Erythroblast (primary cell): ENCODE results near the gene FANK1.
"Not testable (repeated sequence)": the region's sequence is repeated elsewhere in the genome, so short reads cannot be mapped to it uniquely, and the experiment has no call there.

Experiments used
- GATA1 ChIP-seq: IDR thresholded peaks from 2 replicates; pipeline ENCODE4 v1.6.1; 2011; ENCODE audit warnings: low read depth, mild to moderate bottlenecking, control low read depth, low read length, moderate library complexity
- POLR2A ChIP-seq: IDR thresholded peaks from 2 replicates; pipeline ENCODE4 v1.6.1; 2011; ENCODE audit warnings: mild to moderate bottlenecking, low read length

DNA sequence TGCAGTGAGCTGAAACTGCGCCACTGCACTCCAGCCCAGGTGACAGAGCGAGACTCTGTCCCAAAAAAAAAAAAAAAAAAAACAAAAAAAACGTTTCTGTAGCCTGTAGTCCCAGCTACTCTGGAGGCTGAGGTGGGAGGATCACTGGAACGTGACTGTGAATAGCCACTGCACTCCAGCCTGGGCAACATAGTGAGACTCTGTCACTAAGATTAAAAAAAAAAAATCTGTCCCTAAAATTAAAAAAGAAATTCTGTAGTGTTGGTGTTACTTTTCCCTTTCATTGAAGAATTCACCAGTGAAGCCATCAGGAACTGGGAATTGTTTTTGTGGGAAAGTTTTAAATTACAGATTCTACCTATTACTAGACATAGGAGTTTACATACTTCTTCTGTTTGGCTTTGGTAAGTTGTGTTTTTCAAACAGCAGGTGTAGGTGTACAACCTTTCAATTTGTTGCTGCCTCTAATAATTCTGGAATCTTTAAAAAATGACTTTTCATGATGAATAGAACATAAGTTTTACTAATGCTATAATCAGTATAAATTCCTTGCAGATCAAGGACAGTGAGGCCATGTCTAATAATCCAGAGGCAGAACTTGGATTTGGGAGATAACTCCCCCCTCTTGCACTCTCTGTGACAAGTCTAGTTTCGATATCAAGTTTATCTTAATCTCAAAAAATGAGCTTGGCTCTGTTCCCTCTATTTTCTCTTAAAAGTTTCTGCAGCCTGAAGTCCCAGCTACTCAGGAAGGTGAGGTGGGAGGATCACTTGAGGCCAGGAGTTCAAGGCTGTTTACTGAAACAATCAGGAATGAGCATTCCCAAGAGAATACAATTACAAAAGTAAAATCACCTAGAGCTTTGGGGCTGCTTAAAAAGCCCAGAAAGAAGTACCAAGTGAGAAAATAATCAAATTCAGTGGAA, 9.0 kb downstream of the FANK1 start:
- TF ChIP-seq POLR2A, GATA1: not testable (repeated sequence)
